IPS-NIHi11 (cell line): ENCODE results near the gene PAPPA2.

ENCODE experiments used
- DNase-seq: peaks from one replicate; pipeline ENCODE4 v3.0.0; 2012; ENCODE audit warnings: mixed read lengths, low spot score

PAPPA2 gene

GRCh38 chr1:176857632-176858031 is 394.7 kb downstream of the PAPPA2 start:
- no peak for DNase-seq

GRCh38 chr1:176858433-176858916 is 395.5 kb downstream of the PAPPA2 start:
- DNase-seq = no peak

DNA sequence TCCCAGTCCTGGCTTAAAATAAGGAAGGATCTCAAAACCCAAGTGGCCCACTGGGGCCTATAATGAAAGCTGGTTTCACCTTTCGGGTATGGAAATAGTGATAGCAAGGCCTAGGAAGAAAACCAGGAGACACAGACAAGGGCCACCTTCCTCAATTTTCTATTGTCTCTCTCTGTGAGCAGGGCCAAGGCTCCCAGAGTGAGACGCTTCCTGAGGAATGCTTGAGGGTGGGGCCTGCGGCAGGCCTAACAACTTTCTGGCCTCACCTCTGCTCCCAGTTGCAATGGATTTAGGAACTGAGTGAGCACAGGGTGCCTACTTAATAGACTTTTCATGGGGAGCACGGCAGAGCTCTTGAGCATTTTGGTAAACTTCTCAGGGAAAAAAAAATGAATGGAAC is 400.6 kb downstream of the PAPPA2 start:
- DNase-seq = no peak

GRCh38 chr1:176864211-176864610 is 401.2 kb downstream of the PAPPA2 start:
- DNase-seq = no peak

- no peak for DNase-seq
These were observed 403.2 kb downstream of the PAPPA2 start for GRCh38 chr1:176866011-176866714.

DNA sequence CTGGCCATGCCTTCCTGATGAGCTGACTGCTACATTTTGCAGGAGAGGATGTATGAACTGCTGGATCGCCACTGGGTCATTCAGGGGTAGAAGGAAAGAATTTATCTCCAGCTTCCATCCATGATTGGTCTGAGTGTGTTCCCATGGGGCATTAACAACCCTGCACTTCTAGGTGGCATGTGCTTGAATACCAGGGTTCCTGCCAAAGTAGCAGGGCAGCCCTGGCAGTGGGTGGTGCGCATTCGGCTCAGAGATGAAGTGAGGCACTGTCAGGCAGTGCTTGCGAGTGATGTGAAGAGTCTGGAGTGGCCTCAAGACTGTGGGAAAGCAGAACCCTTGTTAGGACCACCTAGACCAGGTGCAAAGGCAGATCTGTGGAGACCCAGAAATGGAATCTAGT is 406.6 kb downstream of the PAPPA2 start:
- no peak for DNase-seq

DNA sequence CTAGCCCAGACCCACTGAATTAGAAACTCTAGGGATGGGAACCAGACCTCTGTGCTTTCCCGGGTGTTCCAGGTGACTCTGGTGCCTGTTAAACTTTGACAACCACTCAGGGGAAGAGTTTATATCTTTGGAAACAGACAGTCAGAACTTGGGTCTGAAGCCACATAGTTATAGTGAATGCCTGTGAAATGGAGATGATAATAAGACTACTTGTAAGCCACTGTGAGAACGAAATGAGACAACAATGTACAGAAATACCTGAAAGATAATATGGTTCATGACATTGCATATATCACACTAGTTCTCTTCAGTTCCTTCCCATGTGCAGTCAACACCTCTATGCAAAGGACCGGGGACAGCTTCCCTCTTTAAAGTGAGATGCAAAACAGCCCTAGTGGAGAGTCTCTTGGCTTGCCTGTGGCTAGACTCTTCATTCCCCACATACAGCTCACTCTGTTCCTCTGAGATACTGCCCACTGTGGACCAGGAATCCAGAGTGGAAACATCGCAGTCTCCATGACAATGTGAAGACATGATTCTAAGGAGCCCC is 414.1 kb downstream of the PAPPA2 start:
- no peak for DNase-seq

- DNase-seq = no peak
These were observed 414.6 kb downstream of the PAPPA2 start for GRCh38 chr1:176877557-176877956.

- DNase-seq = peak; percentile 46
These were observed 416.0 kb downstream of the PAPPA2 start for GRCh38 chr1:176878750-176879536.

GRCh38 chr1:176879784-176880620 is 417.0 kb downstream of the PAPPA2 start:
- DNase-seq = no peak

DNA sequence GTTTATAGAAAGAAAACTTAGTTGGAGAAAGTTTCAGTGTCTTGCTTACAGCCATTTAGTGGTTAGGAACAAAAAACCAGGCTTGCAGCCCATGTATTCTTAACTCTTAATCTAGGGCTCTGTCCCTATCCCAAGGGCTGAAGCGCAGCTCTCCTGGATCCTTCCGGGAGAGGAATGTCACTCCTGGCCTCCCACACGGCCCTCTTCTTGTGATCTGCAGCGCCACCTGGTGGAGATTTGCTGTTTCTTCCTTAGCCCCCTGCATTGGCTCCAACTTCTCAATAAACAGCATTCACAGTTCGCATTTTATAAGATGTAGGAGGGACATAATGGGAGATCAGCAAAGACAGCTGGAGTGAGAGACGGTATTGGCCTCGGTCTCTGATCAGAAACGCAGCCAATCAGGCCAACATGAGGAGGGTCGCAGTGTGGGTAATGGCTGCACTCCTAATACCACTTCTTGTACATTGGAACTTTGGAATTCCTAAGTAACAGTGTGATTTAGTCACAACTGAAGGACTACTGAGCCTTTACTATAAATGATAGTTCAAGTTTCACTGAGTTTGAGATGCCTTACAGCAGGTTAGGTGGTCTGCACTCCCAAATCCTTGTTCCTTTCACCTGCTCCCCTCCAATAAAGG is 418.1 kb downstream of the PAPPA2 start:
- DNase-seq = peak; percentile 86

DNA sequence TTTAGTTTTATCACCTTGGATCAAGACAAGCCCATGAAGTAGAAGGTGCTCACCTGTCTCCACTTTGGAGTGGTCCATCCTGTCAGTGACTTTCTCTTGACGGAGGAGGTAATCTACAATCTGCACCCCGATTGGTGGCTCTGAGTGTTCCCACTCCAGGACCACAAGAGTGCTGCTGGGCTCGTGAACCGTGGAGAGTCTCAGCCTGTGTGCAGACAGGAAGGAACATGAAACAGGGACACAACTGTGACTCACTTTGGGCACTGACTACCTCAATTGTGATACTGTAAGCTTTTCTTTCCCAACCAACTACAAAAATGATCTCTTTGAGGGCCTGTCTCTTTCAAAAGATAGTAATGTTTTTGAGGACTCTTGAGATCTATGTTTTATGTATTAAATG is 421.3 kb downstream of the PAPPA2 start:
- no peak for DNase-seq

- DNase-seq = no peak
These were observed 421.9 kb downstream of the PAPPA2 start for GRCh38 chr1:176884911-176885310.

GRCh38 chr1:176885341-176885740 is 422.4 kb downstream of the PAPPA2 start:
- DNase-seq = no peak

DNA sequence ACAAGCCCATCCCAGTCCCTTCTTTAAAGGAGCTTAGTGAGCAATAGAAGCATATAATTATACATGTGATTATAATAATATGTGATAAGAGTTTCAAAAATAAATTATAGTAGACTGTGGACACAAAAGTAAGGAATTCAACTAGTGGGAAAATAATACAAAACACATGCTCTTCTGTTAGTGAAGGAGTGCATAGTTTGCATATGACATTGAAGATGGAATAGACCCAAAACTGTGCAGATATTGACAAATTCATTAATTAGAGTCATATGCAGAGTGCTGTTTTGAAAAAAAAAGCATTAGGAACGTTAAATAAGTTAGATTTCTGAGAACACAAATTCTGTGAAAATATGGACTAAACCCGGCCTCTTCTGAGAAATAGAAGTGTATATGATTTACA is 422.8 kb downstream of the PAPPA2 start:
- DNase-seq = no peak

- DNase-seq = no peak
These were observed 425.6 kb downstream of the PAPPA2 start for GRCh38 chr1:176888471-176889032.

GRCh38 chr1:176893625-176894352 is 430.8 kb downstream of the PAPPA2 start:
- DNase-seq = no peak

- no peak for DNase-seq
These were observed 431.5 kb downstream of the PAPPA2 start for GRCh38 chr1:176894450-176894849.
